A549 (cell line): ENCODE results near the gene ACAP1. TPM values are rescaled to one million over a fixed set of nuclear protein-coding genes. Genes with fewer than 3 reads are reported as not detected.

Source experiments
- ATAC-seq, 2 experiments: fragments of 200-7000 bp in 1 of 2; fragments of >200 bp in 1 of 2; cut with Nextera tagmentation in 1 of 2; cut with Tn5 transposase in 1 of 2; 3 replicates each; pipeline versions ENCODE4 v1.8.0 to v1.9.1; 2018 to 2020; ENCODE audit warnings: mild to moderate bottlenecking in 1 of 2, moderate library complexity in 1 of 2
- CTCF ChIA-PET: fragments of 300-600 bp; sonication (Branson Sonifier 250); formaldehyde crosslinking; extraction: SDS; loops from one replicate; lab custom pipeline; 2021; ENCODE audit warnings: antibody characterized with exemption, inconsistent platforms; lab: Yijun Ruan, JAX
- POLR2A ChIA-PET: fragments of 350-600 bp; formaldehyde crosslinking; extraction: SDS; loops from one replicate; lab custom pipeline; 2021; ENCODE audit warnings: antibody characterized with exemption, inconsistent platforms; lab: Yijun Ruan, JAX
- DNase-seq, 2 experiments: peaks; one replicate each; pipeline versions ENCODE4 v3.0.0 to v3.0.0-alpha.2; 2011 to 2016; ENCODE audit warnings: low read depth in 1 of 2, low spot score in 1 of 2
- FAIRE-seq: peaks from 2 replicates; lab custom pipeline; 2011; peaks lifted over from hg19 to GRCh38; lab: Jason Lieb, UNC
- H3K27ac ChIP-seq, 2 experiments: fragments of >200 bp; sonication (Bioruptor Twin); formaldehyde crosslinking; 3 replicates each; pipeline ENCODE4 v1.5.1; 2016 to 2017
- H3K4me1 ChIP-seq: fragments of >200 bp; sonication (Bioruptor Twin); formaldehyde crosslinking; 3 replicates; pipeline ENCODE4 v1.6.1; 2016
- H3K4me2 ChIP-seq: fragments of >200 bp; sonication (Bioruptor Twin); formaldehyde crosslinking; 3 replicates; pipeline ENCODE4 v1.6.1; 2016
- H3K4me3 ChIP-seq: fragments of >200 bp; sonication (Bioruptor Twin); formaldehyde crosslinking; 3 replicates; pipeline ENCODE4 v1.5.1; 2016
- H3K9me3 ChIP-seq: fragments of >200 bp; sonication (Bioruptor Twin); formaldehyde crosslinking; 3 replicates; pipeline ENCODE4 v1.6.1; 2016
- ATOH8 ChIP-seq: fragments of 250-450 bp; sonication (Bioruptor Pico); IDR thresholded peaks from 2 replicates; pipeline ENCODE4 v1.5.0; 2020; ENCODE audit warnings: low read depth, mild to moderate bottlenecking, moderate library complexity
- BCL3 ChIP-seq: fragments of >200 bp; sonication (Bioruptor Twin); formaldehyde crosslinking; IDR thresholded peaks from 3 replicates; pipeline ENCODE4 v1.6.1; 2016
- CBX2 ChIP-seq: fragments of 200-600 bp; sonication (generic); IDR thresholded peaks from 2 replicates; pipeline ENCODE4 v1.6.1; 2016; ENCODE audit warnings: low read depth, mild to moderate bottlenecking, borderline replicate concordance
- CHD2 ChIP-seq: fragments of 150-350 bp; IDR thresholded peaks from 2 replicates; pipeline ENCODE4 v1.6.1; 2014; ENCODE audit warnings: low read length; ENCODE audit not compliant: partially characterized antibody
- CHD4 ChIP-seq: fragments of 200-600 bp; sonication (generic); IDR thresholded peaks from 2 replicates; pipeline ENCODE4 v1.6.1; 2016; ENCODE audit warnings: antibody characterized with exemption, mild to moderate bottlenecking, borderline replicate concordance
- CTCF ChIP-seq: fragments of >200 bp; sonication (Bioruptor Twin); formaldehyde crosslinking; IDR thresholded peaks from 3 replicates; pipeline ENCODE4 v1.5.1; 2016
- ELK1 ChIP-seq: fragments of 150-350 bp; IDR thresholded peaks from 2 replicates; pipeline ENCODE4 v1.6.1; 2014; ENCODE audit warnings: low read depth, mild to moderate bottlenecking, low read length
- FOSB ChIP-seq: fragments of 250-450 bp; sonication (Bioruptor Pico); IDR thresholded peaks from 2 replicates; pipeline ENCODE4 v1.5.0; 2020; ENCODE audit warnings: mild to moderate bottlenecking, moderate library complexity
- FOSL2 ChIP-seq, 2 experiments: fragments of 450-650 bp in 1 of 2; fragments of >200 bp in 1 of 2; sonication (Bioruptor Twin) in 1 of 2; formaldehyde crosslinking; IDR thresholded peaks; 2 replicates each; pipeline versions ENCODE4 v1.5.0 to v1.6.1; 2016 to 2020; ENCODE audit warnings: mild to moderate bottlenecking in 1 of 2, moderate library complexity in 1 of 2
- HDAC2 ChIP-seq: fragments of 200-600 bp; sonication (generic); IDR thresholded peaks from 2 replicates; pipeline ENCODE4 v1.6.1; 2016
- JUN ChIP-seq, 2 experiments: fragments of >200 bp; sonication (Bioruptor Twin); formaldehyde crosslinking; IDR thresholded peaks; 2 replicates in 1 of 2; 3 replicates in 1 of 2; pipeline ENCODE4 v1.6.1; 2016 to 2017
- JUNB ChIP-seq: fragments of >200 bp; sonication (Bioruptor Twin); formaldehyde crosslinking; IDR thresholded peaks from 2 replicates; pipeline ENCODE4 v1.6.1; 2016
- KDM5A ChIP-seq: fragments of 200-600 bp; sonication (generic); IDR thresholded peaks from 2 replicates; pipeline ENCODE4 v1.6.1; 2016; ENCODE audit warnings: antibody characterized with exemption, mild to moderate bottlenecking
- MAX ChIP-seq: IDR thresholded peaks from 2 replicates; pipeline ENCODE4 v1.6.1; 2012
- NFE2L2 ChIP-seq: fragments of 150-350 bp; conservative IDR thresholded peaks from 2 replicates; pipeline ENCODE4 v1.6.1; 2014; ENCODE audit warnings: low read length
- NPAS2 ChIP-seq: fragments of 250-450 bp; sonication (Bioruptor Pico); IDR thresholded peaks from 2 replicates; pipeline ENCODE4 v1.8.0; 2022; ENCODE audit warnings: mild to moderate bottlenecking, moderate library complexity, borderline replicate concordance
- POLR2A ChIP-seq: IDR thresholded peaks from 2 replicates; pipeline ENCODE4 v1.6.1; 2012; ENCODE audit warnings: mild to moderate bottlenecking, low read length
- POLR2AphosphoS2 ChIP-seq: conservative IDR thresholded peaks from 2 replicates; pipeline ENCODE4 v1.6.1; 2012; ENCODE audit warnings: low read length, improper control_type of control experiment, inconsistent platforms
- RARB ChIP-seq: fragments of 250-450 bp; sonication (Bioruptor Pico); IDR thresholded peaks from 2 replicates; pipeline ENCODE4 v1.8.0; 2021; ENCODE audit warnings: mild to moderate bottlenecking, moderate library complexity
- RCOR1 ChIP-seq: fragments of 150-350 bp; IDR thresholded peaks from 2 replicates; pipeline ENCODE4 v1.6.1; 2014; ENCODE audit warnings: antibody characterized with exemption, low read length, low read depth
- RFX5 ChIP-seq: fragments of 450-650 bp; IDR thresholded peaks from 2 replicates; pipeline ENCODE4 v1.7.1; 2014; ENCODE audit warnings: antibody characterized with exemption, mild to moderate bottlenecking, moderate library complexity
- ZC3H11A ChIP-seq: fragments of 450-650 bp; IDR thresholded peaks from 2 replicates; pipeline ENCODE4 v1.6.1; 2014; ENCODE audit warnings: antibody characterized with exemption, mild to moderate bottlenecking
- ZFP36 ChIP-seq: fragments of 450-650 bp; IDR thresholded peaks from 2 replicates; pipeline ENCODE4 v1.6.1; 2014; ENCODE audit warnings: borderline replicate concordance; ENCODE audit not compliant: partially characterized antibody
- ZSCAN20 ChIP-seq: fragments of 250-450 bp; sonication (Bioruptor Pico); IDR thresholded peaks from 2 replicates; pipeline ENCODE4 v1.8.0; 2022; ENCODE audit warnings: mild to moderate bottlenecking, moderate library complexity
- WGBS: methylation state at CpG from one replicate; pipeline ENCODE4 v1.1.6; 2017; ENCODE audit errors: missing lambda C conversion rate; 5-methylcytosine and 5-hydroxymethylcytosine counted together
- polyA plus RNA-seq, 4 experiments: library from polyadenylated mRNA; depleted of rRNA in 3 of 4; stranded (reverse); fragments of >200 nt; fragmentation: RNase III in 1 of 4; extraction: RNeasy Plus Mini Kit Qiagen cat#74134 plus additional on column Dnase treatment in 1 of 4; gene quantifications; 2 replicates in 3 of 4; 3 replicates in 1 of 4; pipeline ENCODE4 v1.2.3, GENCODE V29; 2011 to 2017

Gene ACAP1
- polyA plus RNA-seq, 2 of the 4 experiments (the other 2 are of a cell fraction): 0.41 to 1.3 TPM

- DNase-seq (peak in 1 of 2 experiments; percentile 42), ATAC-seq (no peak), FAIRE-seq (no peak)
- H3K4me1 ChIP-seq: peaks cover 52% of the 10 kb centered on the region
- H3K4me2 ChIP-seq: no peak overlapping the region
- TF ChIP-seq ZC3H11A (no peak), POLR2AphosphoS2 (no peak), FOSL2 (IDR thresholded peaks at IDR 0.05) (no peak), FOSL2 (CRISPR knock-in tag; IDR thresholded peaks at IDR 0.05) (no peak), JUNB (no peak), FOSB (no peak), ZSCAN20 (CRISPR knock-in tag) (no peak), POLR2A (no peak; the same call in 1 of the 2 replicates), BCL3 (no peak), HDAC2 (no peak), ATOH8 (no peak), RARB (CRISPR knock-in tag) (no peak), KDM5A (no peak), MAX (no peak), ZFP36 (no peak), NPAS2 (CRISPR knock-in tag) (no peak), RFX5 (no peak), CHD4 (no peak), RCOR1 (no peak), CHD2 (no peak), ELK1 (no peak)
- no peak overlapping the region for H3K4me3 ChIP-seq
- H3K9me3 ChIP-seq: no peaks in the 10 kb centered on the region
- CTCF ChIA-PET: interaction anchor here (0.8 to 6.6 kb wide), 20 partner anchors 8 to 308 kb away, joined by 3 to 232 read pairs (median 10); partner anchors contain the start of genes ACAP1, FGF11, PLSCR3 and POLR2A
- WGBS: 88% methylated on average over 9 of the region's 9 CpGs
- POLR2A ChIA-PET: interaction anchor here (1.3 to 3.9 kb wide), 3 partner anchors 49 to 130 kb away, joined by 3 to 25 read pairs (median 10); partner anchors contain the start of genes POLR2A and TMEM256
- no peak overlapping the region for H3K27ac ChIP-seq
These were observed 18.0 kb downstream of the ACAP1 start for GRCh38 chr17:7354262-7354843.

GRCh38 chr17:7355053-7355452 lies 18.7 kb downstream of the ACAP1 start, which contains the start of gene TMEM95:
Gene TMEM95, plus strand, starts transcription at chr17:7355156. Its CDS starts 49 bp downstream, at chr17:7355205.
- TF ChIP-seq JUN (IDR thresholded peaks at IDR 0.05) (0 out of 5 replicates have a peak, but pooled peaks of 1 of the 2 experiments have one; percentile 16), CTCF (no peak), NFE2L2 (no peak), CBX2 (no peak), ZFP36 (no peak), RFX5 (no peak), POLR2AphosphoS2 (no peak)
- TF ChIP-seq, all 56 proteins: peak for 1
- Histone ChIP-seq H3K4me3 (no peak within 1 kb of the TSS), H3K27ac (0 out of 6 replicates have a peak within 1 kb of the TSS, but pooled peaks of 1 of the 2 experiments have one; percentile 11), H3K9me3 (no peaks in the 10 kb centered on the region), H3K4me1 (peaks cover 45% of the 10 kb centered on the region), H3K4me2 (peak within 1 kb of the TSS; percentile 48; the same call in 1 of the 3 replicates)
- CTCF ChIA-PET: interaction anchor here (0.6 to 6.6 kb wide), 46 partner anchors 10 to 309 kb away, joined by 3 to 232 read pairs (median 6); partner anchors contain the start of genes ACAP1, FGF11, GPS2 and MPDU1
- POLR2A ChIA-PET: interaction anchor here (1.2 to 3.9 kb wide), 4 partner anchors 48 to 129 kb away, joined by 3 to 25 read pairs (median 7); partner anchors contain the start of genes POLR2A, TMEM102 and TMEM256
- DNase-seq: no peak
- 77% methylated on average over 8 of the region's 10 CpGs for WGBS
- FAIRE-seq: no peak
- ATAC-seq: no peak
